Upper lobe of left lung (tissue), 6 donors: Measurements from ENCODE around the gene DNAH9. TPM values are rescaled to one million over a fixed set of nuclear protein-coding genes. Genes with fewer than 3 reads are reported as not detected.
A peak's percentile ranks its signal among the peaks of the same experiment; 100 is the strongest.

Source experiments
- ATAC-seq, 2 donors: fragments of 200-7000 bp; cut with Tn5 transposase; one replicate each; pipeline ENCODE4 v1.9.1; 2022; ENCODE audit warnings: mild to moderate bottlenecking in 2 of 2, moderate library complexity in 2 of 2; ENCODE audit not compliant: low FRiP score in 2 of 2
- DNase-seq, 2 donors: peaks; one replicate each; pipeline ENCODE4 v3.0.0-alpha.2; 2019 to 2020
- H3K27ac ChIP-seq, 4 donors: fragments of 200-600 bp; sonication (generic); one replicate each; pipeline ENCODE4 v1.5.1; 2016 to 2019
- H3K27me3 ChIP-seq, 4 donors: fragments of 200-600 bp; sonication (generic); one replicate each; pipeline ENCODE4 v1.5.1; 2017 to 2019
- H3K36me3 ChIP-seq, 4 donors: fragments of 200-600 bp; sonication (generic); one replicate each; pipeline ENCODE4 v1.5.1; 2016 to 2019
- H3K4me1 ChIP-seq, 4 donors: fragments of 200-600 bp; sonication (generic); one replicate each; pipeline ENCODE4 v1.5.1; 2018 to 2019
- H3K4me3 ChIP-seq, 4 donors: fragments of 200-600 bp; sonication (generic); one replicate each; pipeline ENCODE4 v1.5.1; 2017 to 2019; ENCODE audit warnings: mild to moderate bottlenecking in 2 of 4, moderate library complexity in 1 of 4
- H3K9me3 ChIP-seq, 4 donors: fragments of 200-600 bp; sonication (generic); one replicate each; pipeline ENCODE4 v1.5.1; 2018 to 2019
- CTCF ChIP-seq, 6 experiments: fragments of 450-650 bp in 4 of 6; fragments of 200-600 bp in 2 of 6; sonication (generic) in 2 of 6; IDR thresholded peaks; one replicate each; pipeline ENCODE4 v1.5.1; 2016 to 2019; ENCODE audit warnings: antibody characterized with exemption in 6 of 6
- EP300 ChIP-seq, 4 donors: sonication (generic); formaldehyde crosslinking; IDR thresholded peaks; one replicate each; pipeline ENCODE4 v1.5.1; 2017; ENCODE audit warnings: antibody characterized with exemption in 4 of 4, control low read depth in 2 of 4
- POLR2A ChIP-seq, 4 donors: fragments of 450-650 bp; IDR thresholded peaks; one replicate each; pipeline ENCODE4 v1.5.1; 2016 to 2017; ENCODE audit warnings: antibody characterized with exemption in 4 of 4, mild to moderate bottlenecking in 2 of 4
- POLR2AphosphoS5 ChIP-seq, 2 donors: sonication (generic); formaldehyde crosslinking; IDR thresholded peaks; one replicate each; pipeline ENCODE4 v1.5.1; 2017; ENCODE audit warnings: antibody characterized with exemption in 2 of 2
- WGBS, 2 donors: methylation state at CpG; one replicate each; pipeline ENCODE4 v1.1.5; 2017 to 2018; 5-methylcytosine and 5-hydroxymethylcytosine counted together
- total RNA-seq, 6 donors: library from RNA; depleted of rRNA in 4 of 6; stranded (reverse); fragments of >200 nt in 4 of 6; gene quantifications; one replicate each; pipeline versions ENCODE4 v1.1.0 to v1.2.1, GENCODE V29; 2016 to 2021
- donor health status: DM: no; HTN: no; CAD: no; lungs with moderate emphysema.
- donor health status: DM: no; HTN: yes; CAD: no; lungs with severe emphysema.

Gene DNAH9
- total RNA-seq, 6 donors from 2014 or later: 0.92 to 42.6 (median 14.8) TPM

DNA sequence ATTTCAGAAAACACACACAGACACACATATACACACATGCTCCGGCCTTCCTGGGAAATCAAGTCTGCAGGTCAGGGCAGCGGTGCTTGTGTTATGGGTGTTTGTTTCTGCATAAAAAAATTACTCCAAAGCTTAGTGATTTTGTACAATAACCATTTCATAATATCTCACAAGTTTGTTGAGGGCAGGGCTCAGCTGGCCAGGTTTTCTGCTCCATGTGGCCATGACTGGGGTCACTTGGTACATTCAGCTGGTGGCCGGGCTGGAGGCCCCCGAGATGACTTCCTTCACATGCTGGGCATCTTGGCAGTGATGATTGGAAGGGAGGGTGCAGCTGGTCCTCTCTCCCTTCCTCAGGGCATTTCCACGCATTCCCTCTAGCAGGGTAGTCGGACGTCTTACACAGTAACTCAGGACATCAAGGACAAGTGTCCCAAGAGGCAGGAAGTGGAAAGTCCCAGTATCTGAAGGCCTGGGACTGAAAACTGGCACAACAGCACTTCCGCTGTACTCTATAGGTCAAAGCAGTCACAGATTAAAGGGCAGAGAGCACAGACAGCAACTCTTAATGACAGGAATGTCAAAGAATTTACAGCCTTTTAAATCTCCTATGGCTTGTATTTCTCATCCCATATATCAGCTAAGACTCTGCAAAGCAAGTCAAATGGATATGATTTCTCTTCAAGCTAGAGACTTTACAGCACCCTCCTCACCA, 271.6 kb downstream of the DNAH9 start:
- Histone ChIP-seq H3K9me3 (peaks cover 0 to 10% (median 4%) of the 10 kb centered on the region in 4 donors), H3K27me3 (no peaks in the 10 kb centered on the region), H3K36me3 (no peaks in the 10 kb centered on the region), H3K27ac (no peak overlapping the region), H3K4me1 (no peaks in the 10 kb centered on the region), H3K4me3 (no peak overlapping the region)
- WGBS, 2 donors: 76 to 89% methylated on average over 8 of the region's 8 CpGs
- ATAC-seq: no peak
- no peak for TF ChIP-seq POLR2AphosphoS5 (IDR thresholded peaks at IDR 0.05)
- no peak for TF ChIP-seq EP300 (IDR thresholded peaks at IDR 0.05)
- TF ChIP-seq POLR2A (IDR thresholded peaks at IDR 0.05): no peak
- TF ChIP-seq CTCF (IDR thresholded peaks at IDR 0.05): no peak
- no peak for DNase-seq

DNA sequence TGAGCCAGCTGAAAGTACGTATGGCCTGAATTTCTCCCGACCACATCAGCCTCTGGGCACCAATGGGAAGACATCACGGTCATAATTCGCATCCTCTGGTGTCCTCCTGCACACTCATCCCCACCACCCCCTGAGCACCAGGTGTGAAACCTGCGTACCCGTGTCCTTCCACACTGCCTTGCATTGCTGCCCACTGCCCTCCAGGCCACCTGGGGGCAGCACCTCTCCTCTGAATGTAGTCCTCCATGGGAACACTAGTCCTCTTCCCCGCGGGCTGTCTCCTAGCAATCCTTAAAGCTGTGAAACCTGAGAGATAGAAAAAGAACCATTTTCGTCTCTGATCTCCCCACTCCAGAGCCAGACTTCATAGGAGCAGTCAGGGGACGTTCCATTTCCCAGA, 273.5 kb downstream of the DNAH9 start:
- 70 to 72% methylated on average over 10 of the region's 10 CpGs for WGBS, 2 donors
- TF ChIP-seq POLR2A (IDR thresholded peaks at IDR 0.05) (no peak), POLR2AphosphoS5 (IDR thresholded peaks at IDR 0.05) (no peak)
- no peaks in the 10 kb centered on the region for H3K4me1 ChIP-seq
- H3K27me3 ChIP-seq: no peaks in the 10 kb centered on the region
- no peaks in the 10 kb centered on the region for H3K36me3 ChIP-seq
- ATAC-seq (no peak), DNase-seq (no peak)
- peaks cover 0 to 10% (median 4%) of the 10 kb centered on the region in 4 donors for H3K9me3 ChIP-seq
- H3K4me3 ChIP-seq: no peak overlapping the region
- no peak overlapping the region for H3K27ac ChIP-seq

GRCh38 chr17:11874756-11875155, 276.5 kb downstream of the DNAH9 start:
- no peaks in the 10 kb centered on the region for H3K27me3 ChIP-seq
- ATAC-seq (no peak), DNase-seq (peak in 1 of 2 donors; percentile 33)
- H3K27ac ChIP-seq: no peak overlapping the region
- H3K4me1 ChIP-seq: no peaks in the 10 kb centered on the region
- H3K36me3 ChIP-seq: no peaks in the 10 kb centered on the region
- no peak overlapping the region for H3K4me3 ChIP-seq
- TF ChIP-seq CTCF (IDR thresholded peaks at IDR 0.05): no peak
- TF ChIP-seq EP300 (IDR thresholded peaks at IDR 0.05): no peak
- no peak for TF ChIP-seq POLR2AphosphoS5 (IDR thresholded peaks at IDR 0.05)
- 73 to 84% methylated on average over 7 of the region's 7 CpGs for WGBS, 2 donors
- H3K9me3 ChIP-seq: peaks cover 0 to 3% (median 2%) of the 10 kb centered on the region in 4 donors

GRCh38 chr17:11880714-11881113, 282.4 kb downstream of the DNAH9 start:
- Histone ChIP-seq H3K9me3 (no peaks in the 10 kb centered on the region), H3K27me3 (no peaks in the 10 kb centered on the region), H3K36me3 (no peaks in the 10 kb centered on the region), H3K4me1 (no peaks in the 10 kb centered on the region), H3K4me3 (no peak overlapping the region), H3K27ac (no peak overlapping the region)
- no peak for DNase-seq
- peak in 1 of 2 donors; percentile 65 for ATAC-seq
- TF ChIP-seq CTCF (IDR thresholded peaks at IDR 0.05) (peak in 3 of 6 experiments; percentile 21 to 40 (median 36)), POLR2A (IDR thresholded peaks at IDR 0.05) (no peak)
- 35 to 47% methylated on average over 5 of the region's 5 CpGs for WGBS, 2 donors

GRCh38 chr17:11882716-11883115, 284.4 kb downstream of the DNAH9 start:
- Histone ChIP-seq H3K4me3 (no peak overlapping the region), H3K27ac (no peak overlapping the region), H3K36me3 (no peaks in the 10 kb centered on the region), H3K27me3 (no peaks in the 10 kb centered on the region), H3K4me1 (no peaks in the 10 kb centered on the region), H3K9me3 (no peaks in the 10 kb centered on the region)
- no peak for ATAC-seq
- DNase-seq: no peak
- WGBS, 2 donors: 68 to 76% methylated on average over 3 of the region's 3 CpGs
- TF ChIP-seq POLR2AphosphoS5 (IDR thresholded peaks at IDR 0.05): no peak
- TF ChIP-seq POLR2A (IDR thresholded peaks at IDR 0.05): no peak
- TF ChIP-seq CTCF (IDR thresholded peaks at IDR 0.05): no peak
- TF ChIP-seq EP300 (IDR thresholded peaks at IDR 0.05): no peak
